Astrocyte (in vitro differentiated cells and primary cell): ENCODE results near the gene KRT6C.

ENCODE experiments used
- EZH2 ChIP-seq: IDR thresholded peaks from 2 replicates; pipeline ENCODE4 v1.6.1; 2012; ENCODE audit warnings: mild to moderate bottlenecking, low read length, inconsistent platforms; ENCODE audit not compliant: insufficient read depth
- TF ChIP-seq, protein P1 (sequence below): IDR thresholded peaks from 2 replicates; pipeline ENCODE4 v1.5.1; 2011; ENCODE audit warnings: low read depth, mild to moderate bottlenecking, inconsistent platforms, low read length, moderate library complexity; ENCODE audit not compliant: insufficient read depth

DNA sequence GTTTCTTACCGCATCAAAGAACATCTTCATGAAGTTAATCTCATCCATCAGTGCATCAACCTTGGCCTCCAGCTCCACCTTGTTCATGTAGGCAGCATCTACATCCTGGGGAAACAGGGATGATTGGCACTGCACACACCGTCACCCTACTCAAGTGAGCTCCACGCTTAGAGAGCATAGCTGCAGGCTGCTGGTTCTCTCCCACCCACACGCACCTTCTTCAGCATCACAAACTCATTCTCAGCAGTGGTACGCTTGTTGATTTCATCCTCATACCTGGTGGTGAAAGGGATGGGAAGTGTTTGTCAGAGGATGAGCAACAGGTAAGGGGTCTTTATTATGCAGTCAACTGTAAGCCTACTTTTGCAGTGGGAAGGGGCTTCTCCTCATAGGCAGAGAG, 44.3 kb upstream of the KRT6C start:
- TF ChIP-seq, protein P1, sequence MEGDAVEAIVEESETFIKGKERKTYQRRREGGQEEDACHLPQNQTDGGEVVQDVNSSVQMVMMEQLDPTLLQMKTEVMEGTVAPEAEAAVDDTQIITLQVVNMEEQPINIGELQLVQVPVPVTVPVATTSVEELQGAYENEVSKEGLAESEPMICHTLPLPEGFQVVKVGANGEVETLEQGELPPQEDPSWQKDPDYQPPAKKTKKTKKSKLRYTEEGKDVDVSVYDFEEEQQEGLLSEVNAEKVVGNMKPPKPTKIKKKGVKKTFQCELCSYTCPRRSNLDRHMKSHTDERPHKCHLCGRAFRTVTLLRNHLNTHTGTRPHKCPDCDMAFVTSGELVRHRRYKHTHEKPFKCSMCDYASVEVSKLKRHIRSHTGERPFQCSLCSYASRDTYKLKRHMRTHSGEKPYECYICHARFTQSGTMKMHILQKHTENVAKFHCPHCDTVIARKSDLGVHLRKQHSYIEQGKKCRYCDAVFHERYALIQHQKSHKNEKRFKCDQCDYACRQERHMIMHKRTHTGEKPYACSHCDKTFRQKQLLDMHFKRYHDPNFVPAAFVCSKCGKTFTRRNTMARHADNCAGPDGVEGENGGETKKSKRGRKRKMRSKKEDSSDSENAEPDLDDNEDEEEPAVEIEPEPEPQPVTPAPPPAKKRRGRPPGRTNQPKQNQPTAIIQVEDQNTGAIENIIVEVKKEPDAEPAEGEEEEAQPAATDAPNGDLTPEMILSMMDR, result no peak
- no peak for TF ChIP-seq EZH2
